Upper lobe of left lung (tissue), 6 donors: ENCODE results near the gene ARRB1. TPM values are rescaled to one million over a fixed set of nuclear protein-coding genes. Genes with fewer than 3 reads are reported as not detected.

ENCODE experiments used
- ATAC-seq, 2 donors: fragments of 200-7000 bp; cut with Tn5 transposase; one replicate each; pipeline ENCODE4 v1.9.1; 2022; ENCODE audit warnings: mild to moderate bottlenecking in 2 of 2, moderate library complexity in 2 of 2; ENCODE audit not compliant: low FRiP score in 2 of 2
- DNase-seq, 2 donors: peaks; one replicate each; pipeline ENCODE4 v3.0.0-alpha.2; 2019 to 2020
- H3K27ac ChIP-seq, 4 donors: fragments of 200-600 bp; sonication (generic); one replicate each; pipeline ENCODE4 v1.5.1; 2016 to 2019
- H3K27me3 ChIP-seq, 4 donors: fragments of 200-600 bp; sonication (generic); one replicate each; pipeline ENCODE4 v1.5.1; 2017 to 2019
- H3K36me3 ChIP-seq, 4 donors: fragments of 200-600 bp; sonication (generic); one replicate each; pipeline ENCODE4 v1.5.1; 2016 to 2019
- H3K4me1 ChIP-seq, 4 donors: fragments of 200-600 bp; sonication (generic); one replicate each; pipeline ENCODE4 v1.5.1; 2018 to 2019
- H3K4me3 ChIP-seq, 4 donors: fragments of 200-600 bp; sonication (generic); one replicate each; pipeline ENCODE4 v1.5.1; 2017 to 2019; ENCODE audit warnings: mild to moderate bottlenecking in 2 of 4, moderate library complexity in 1 of 4
- H3K9me3 ChIP-seq, 4 donors: fragments of 200-600 bp; sonication (generic); one replicate each; pipeline ENCODE4 v1.5.1; 2018 to 2019
- EP300 ChIP-seq, 4 donors: sonication (generic); formaldehyde crosslinking; IDR thresholded peaks; one replicate each; pipeline ENCODE4 v1.5.1; 2017; ENCODE audit warnings: antibody characterized with exemption in 4 of 4, control low read depth in 2 of 4
- POLR2A ChIP-seq, 4 donors: fragments of 450-650 bp; IDR thresholded peaks; one replicate each; pipeline ENCODE4 v1.5.1; 2016 to 2017; ENCODE audit warnings: antibody characterized with exemption in 4 of 4, mild to moderate bottlenecking in 2 of 4
- POLR2AphosphoS5 ChIP-seq, 2 donors: sonication (generic); formaldehyde crosslinking; IDR thresholded peaks; one replicate each; pipeline ENCODE4 v1.5.1; 2017; ENCODE audit warnings: antibody characterized with exemption in 2 of 2
- WGBS, 2 donors: methylation state at CpG; one replicate each; pipeline ENCODE4 v1.1.5; 2017 to 2018; 5-methylcytosine and 5-hydroxymethylcytosine counted together
- total RNA-seq, 6 donors: library from RNA; depleted of rRNA in 4 of 6; stranded (reverse); fragments of >200 nt in 4 of 6; gene quantifications; one replicate each; pipeline versions ENCODE4 v1.1.0 to v1.2.1, GENCODE V29; 2016 to 2021
- TF ChIP-seq, protein P1 (sequence below), 6 experiments: fragments of 450-650 bp in 4 of 6; fragments of 200-600 bp in 2 of 6; sonication (generic) in 2 of 6; IDR thresholded peaks; one replicate each; pipeline ENCODE4 v1.5.1; 2016 to 2019; ENCODE audit warnings: antibody characterized with exemption in 6 of 6
- donor health status: DM: no; HTN: no; CAD: no; lungs with moderate emphysema.
- donor health status: DM: no; HTN: yes; CAD: no; lungs with severe emphysema.

Gene ARRB1
- total RNA-seq, 6 donors from 2014 or later, result 119 to 235 (median 170) TPM

DNA sequence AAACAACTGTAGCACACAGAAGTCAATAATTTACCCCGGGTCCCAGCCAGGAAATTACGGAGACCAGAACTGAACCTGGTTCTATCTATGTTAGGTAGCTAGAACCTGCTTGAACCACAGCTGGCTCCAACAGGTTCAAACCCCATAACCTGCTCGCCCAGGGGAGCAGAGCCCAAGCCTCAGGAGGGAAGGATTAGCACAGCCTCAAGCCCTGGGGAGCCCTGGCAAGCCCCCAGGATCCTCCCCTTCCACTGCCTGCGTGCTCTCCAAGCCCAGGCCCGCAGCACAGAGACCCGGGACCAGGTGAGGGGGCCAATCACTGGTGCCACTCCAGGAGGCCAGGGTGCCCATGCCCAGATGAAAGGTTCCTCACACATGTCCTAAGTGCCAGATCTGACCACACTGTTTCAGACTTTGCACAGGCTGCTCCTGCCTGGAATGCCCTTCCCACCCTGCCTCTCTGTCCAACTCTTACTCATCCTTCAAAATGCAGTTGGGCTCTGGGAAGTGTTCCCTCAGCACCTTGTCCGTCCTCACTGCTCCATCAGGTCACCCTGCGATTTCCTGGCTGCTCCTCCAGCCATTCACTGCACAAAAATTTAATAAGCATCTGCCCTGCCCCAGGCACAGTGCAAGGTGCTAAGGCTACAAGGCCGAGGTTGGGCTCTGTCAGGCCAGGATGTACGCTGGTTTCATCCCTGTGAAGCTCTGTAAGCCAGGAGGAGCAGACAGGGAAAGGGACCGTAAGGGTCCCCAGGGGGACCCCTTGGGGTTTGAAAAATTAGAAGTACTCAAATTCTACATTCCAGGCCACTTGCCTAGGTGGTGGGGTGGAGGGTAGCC lies 32.2 kb downstream of the ARRB1 start:
- Histone ChIP-seq H3K27ac (peak overlapping the region; percentile 9 to 88 (median 36)), H3K27me3 (no peaks in the 10 kb centered on the region), H3K4me1 (peaks cover 59 to 87% (median 74%) of the 10 kb centered on the region in 4 donors), H3K4me3 (no peak overlapping the region), H3K9me3 (no peaks in the 10 kb centered on the region), H3K36me3 (peaks cover 0 to 24% (median 2%) of the 10 kb centered on the region in 4 donors)
- TF ChIP-seq EP300 (IDR thresholded peaks at IDR 0.05), result no peak
- TF ChIP-seq POLR2A (IDR thresholded peaks at IDR 0.05), result no peak
- ATAC-seq (peak in 1 of 2 donors; percentile 37), DNase-seq (no peak)
- 52 to 65% methylated on average over 5 to 11 of the region's 11 CpGs for WGBS, 2 donors

DNA sequence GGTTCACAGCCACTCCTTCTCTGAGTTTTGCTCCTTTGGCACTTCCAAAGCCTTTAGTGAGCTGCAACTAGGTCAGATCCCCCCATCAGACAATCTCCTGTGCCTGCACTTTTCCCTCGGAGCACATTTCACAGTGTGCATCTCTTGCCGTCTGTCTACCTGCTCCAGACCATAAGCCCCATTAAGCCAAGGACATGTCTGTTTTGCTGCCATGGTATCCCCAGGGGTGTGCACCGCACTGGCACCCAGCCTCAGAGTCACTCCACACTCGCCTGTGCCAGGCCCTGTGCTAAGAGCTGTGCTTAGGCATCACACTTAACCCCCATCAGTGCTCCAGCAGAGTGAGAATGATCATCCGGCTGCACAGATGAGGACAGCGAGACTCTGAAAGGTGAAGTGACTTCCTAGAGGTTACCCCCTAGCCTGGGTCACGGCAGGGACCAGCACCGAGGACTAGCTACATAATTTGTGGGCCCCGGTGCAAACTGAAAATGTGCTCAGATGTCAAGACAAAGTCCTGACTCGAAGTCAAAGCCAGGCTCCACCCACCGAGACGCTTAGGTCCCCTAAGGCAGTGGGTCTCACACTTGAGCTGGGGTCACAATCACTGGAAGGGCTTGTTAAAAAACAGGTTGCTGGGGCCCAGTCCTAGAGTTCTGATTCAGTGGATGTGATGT lies 33.9 kb downstream of the ARRB1 start:
- H3K4me3 ChIP-seq, result no peak overlapping the region
- H3K27ac ChIP-seq, result peak overlapping the region in 2 of 4 donors; percentile 18 to 88
- no peaks in the 10 kb centered on the region for H3K27me3 ChIP-seq
- DNase-seq (no peak), ATAC-seq (no peak)
- WGBS, 2 donors, result 60 to 74% methylated on average over 11 to 12 of the region's 12 CpGs
- peaks cover 68 to 90% (median 79%) of the 10 kb centered on the region in 4 donors for H3K4me1 ChIP-seq
- no peak for TF ChIP-seq POLR2A (IDR thresholded peaks at IDR 0.05)
- no peak for TF ChIP-seq EP300 (IDR thresholded peaks at IDR 0.05)
- TF ChIP-seq, protein P1, sequence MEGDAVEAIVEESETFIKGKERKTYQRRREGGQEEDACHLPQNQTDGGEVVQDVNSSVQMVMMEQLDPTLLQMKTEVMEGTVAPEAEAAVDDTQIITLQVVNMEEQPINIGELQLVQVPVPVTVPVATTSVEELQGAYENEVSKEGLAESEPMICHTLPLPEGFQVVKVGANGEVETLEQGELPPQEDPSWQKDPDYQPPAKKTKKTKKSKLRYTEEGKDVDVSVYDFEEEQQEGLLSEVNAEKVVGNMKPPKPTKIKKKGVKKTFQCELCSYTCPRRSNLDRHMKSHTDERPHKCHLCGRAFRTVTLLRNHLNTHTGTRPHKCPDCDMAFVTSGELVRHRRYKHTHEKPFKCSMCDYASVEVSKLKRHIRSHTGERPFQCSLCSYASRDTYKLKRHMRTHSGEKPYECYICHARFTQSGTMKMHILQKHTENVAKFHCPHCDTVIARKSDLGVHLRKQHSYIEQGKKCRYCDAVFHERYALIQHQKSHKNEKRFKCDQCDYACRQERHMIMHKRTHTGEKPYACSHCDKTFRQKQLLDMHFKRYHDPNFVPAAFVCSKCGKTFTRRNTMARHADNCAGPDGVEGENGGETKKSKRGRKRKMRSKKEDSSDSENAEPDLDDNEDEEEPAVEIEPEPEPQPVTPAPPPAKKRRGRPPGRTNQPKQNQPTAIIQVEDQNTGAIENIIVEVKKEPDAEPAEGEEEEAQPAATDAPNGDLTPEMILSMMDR (IDR thresholded peaks at IDR 0.05), result no peak
- TF ChIP-seq POLR2AphosphoS5 (IDR thresholded peaks at IDR 0.05), result no peak
- H3K9me3 ChIP-seq, result no peaks in the 10 kb centered on the region
- H3K36me3 ChIP-seq, result peaks cover 0 to 12% (median 0%) of the 10 kb centered on the region in 4 donors

DNA sequence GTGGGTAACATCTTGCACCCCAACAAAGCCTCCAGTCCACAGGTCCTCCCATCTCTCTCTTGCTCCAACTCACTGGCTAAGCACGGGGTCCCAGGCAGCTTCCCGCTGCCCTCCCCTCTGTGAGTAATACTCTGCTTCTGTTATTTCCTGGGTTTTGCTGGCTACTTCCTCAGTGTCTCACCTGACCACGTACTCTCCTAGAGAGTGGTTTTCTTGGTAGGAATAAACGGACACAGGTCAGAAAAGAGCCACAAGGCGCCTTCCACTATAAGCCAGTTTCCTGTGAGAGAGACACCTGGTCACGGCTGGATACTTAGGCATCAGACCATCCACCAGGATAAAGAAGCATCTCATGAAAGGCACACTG lies 36.0 kb downstream of the ARRB1 start:
- Histone ChIP-seq H3K4me1 (peaks cover 82 to 91% (median 85%) of the 10 kb centered on the region in 4 donors), H3K36me3 (peaks cover 0 to 6% (median 1%) of the 10 kb centered on the region in 4 donors), H3K4me3 (no peak overlapping the region), H3K9me3 (no peaks in the 10 kb centered on the region), H3K27ac (peak overlapping the region in 3 of 4 donors; percentile 76 to 88 (median 85)), H3K27me3 (no peaks in the 10 kb centered on the region)
- no peak for TF ChIP-seq POLR2AphosphoS5 (IDR thresholded peaks at IDR 0.05)
- TF ChIP-seq, protein P1 (IDR thresholded peaks at IDR 0.05), result no peak
- TF ChIP-seq EP300 (IDR thresholded peaks at IDR 0.05), result no peak
- TF ChIP-seq POLR2A (IDR thresholded peaks at IDR 0.05), result no peak
- DNase-seq, result no peak
- 58 to 68% methylated on average over 5 to 6 of the region's 6 CpGs for WGBS, 2 donors
- no peak for ATAC-seq

DNA sequence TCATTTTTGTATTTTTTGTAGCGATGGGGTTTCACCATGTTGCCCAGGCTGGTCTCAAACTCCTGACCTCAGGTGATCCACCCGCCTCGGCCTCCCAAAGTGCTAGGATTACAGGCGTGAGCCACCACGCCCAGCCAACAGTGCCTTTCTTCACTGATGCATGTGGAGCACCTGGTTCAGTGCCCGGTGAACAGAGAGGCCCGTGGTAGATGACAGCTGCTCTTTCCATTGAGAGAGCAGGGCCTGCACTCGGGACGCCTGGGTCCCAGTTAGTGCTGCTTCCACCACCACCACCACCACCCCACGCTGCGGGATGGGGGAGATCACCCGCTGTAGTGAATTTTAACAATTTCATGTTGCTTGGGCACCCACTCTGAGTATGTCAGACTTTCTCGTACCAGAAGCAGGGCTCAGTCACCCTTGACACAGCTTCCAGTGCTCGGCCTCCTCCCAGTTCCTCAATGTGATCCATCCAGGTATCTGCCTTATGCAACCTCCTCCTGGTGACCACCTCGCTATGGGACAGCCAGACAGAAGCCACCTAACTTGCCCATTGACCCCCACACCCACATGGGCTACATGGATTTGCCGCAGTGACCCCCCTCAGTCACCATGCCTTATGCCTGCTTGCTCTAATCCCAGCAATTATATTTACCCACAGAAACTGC lies 36.6 kb downstream of the ARRB1 start:
- 79 to 82% methylated on average over 15 to 16 of the region's 16 CpGs for WGBS, 2 donors
- Histone ChIP-seq H3K27me3 (no peaks in the 10 kb centered on the region), H3K9me3 (no peaks in the 10 kb centered on the region), H3K27ac (peak overlapping the region in 3 of 4 donors; percentile 76 to 88 (median 85)), H3K4me3 (no peak overlapping the region), H3K4me1 (peaks cover 77 to 86% (median 83%) of the 10 kb centered on the region in 4 donors), H3K36me3 (peaks cover 0 to 10% (median 1%) of the 10 kb centered on the region in 4 donors)
- DNase-seq, result no peak
- ATAC-seq, result no peak
- TF ChIP-seq POLR2A (IDR thresholded peaks at IDR 0.05), result no peak
- TF ChIP-seq, protein P1 (IDR thresholded peaks at IDR 0.05), result no peak
- TF ChIP-seq POLR2AphosphoS5 (IDR thresholded peaks at IDR 0.05), result no peak
- no peak for TF ChIP-seq EP300 (IDR thresholded peaks at IDR 0.05)
